ENCODE data around the gene MAMDC4.
"Not testable (repeated sequence)": the region's sequence is repeated elsewhere in the genome, so short reads cannot be mapped to it uniquely, and the experiment has no call there.

The MAMDC4 gene

GRCh38 chr9:136860933-136861873, 9.1 kb downstream of the MAMDC4 start:
- no peak for DNase-seq (ENCODE audit: low read depth in 2 of 2, low spot score in 1 of 2)

- DNase-seq (ENCODE audit: low read depth in 2 of 2, low spot score in 1 of 2), result no peak
Measured at GRCh38 chr9:136861874-136862457, 9.8 kb downstream of the MAMDC4 start.

- no peak for DNase-seq (ENCODE audit: low read depth in 2 of 2, low spot score in 1 of 2)
Measured at GRCh38 chr9:136862849-136863622, 10.9 kb downstream of the MAMDC4 start.

DNA sequence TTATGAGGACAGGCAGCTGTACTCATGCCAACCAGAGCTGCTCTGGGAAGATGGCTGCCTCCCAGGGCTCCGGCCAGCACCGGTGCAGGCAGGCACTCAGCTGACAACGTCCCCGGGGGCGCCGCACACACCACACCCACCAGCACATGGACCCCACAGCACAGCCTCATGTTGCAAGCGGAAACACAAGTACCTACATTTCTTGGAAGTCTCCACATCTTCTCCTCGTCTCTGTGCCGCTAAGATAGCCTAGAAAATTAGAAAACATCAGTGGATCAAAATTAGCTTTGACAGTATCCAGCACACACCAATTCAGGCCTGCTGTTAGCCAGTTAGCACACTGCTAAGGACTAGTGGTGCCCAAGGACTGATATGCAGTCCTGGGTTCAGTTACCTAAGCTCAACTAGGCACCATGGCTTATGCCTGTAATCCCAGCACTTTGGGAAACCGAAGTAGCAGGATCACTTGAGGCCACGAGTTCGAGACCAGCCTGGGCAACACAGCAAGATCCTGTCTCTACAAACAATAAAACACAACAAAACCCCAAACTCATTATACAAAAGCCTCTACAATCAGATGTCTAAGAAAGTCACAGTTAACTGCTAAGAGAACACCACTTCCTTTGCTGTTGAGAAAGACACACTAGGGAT, 11.6 kb downstream of the MAMDC4 start:
- no peak for DNase-seq (ENCODE audit: low read depth in 2 of 2, low spot score in 1 of 2)

- no peak for DNase-seq (ENCODE audit: low read depth in 2 of 2, low spot score in 1 of 2)
Measured at GRCh38 chr9:136865041-136865767, 13.1 kb downstream of the MAMDC4 start.

DNA sequence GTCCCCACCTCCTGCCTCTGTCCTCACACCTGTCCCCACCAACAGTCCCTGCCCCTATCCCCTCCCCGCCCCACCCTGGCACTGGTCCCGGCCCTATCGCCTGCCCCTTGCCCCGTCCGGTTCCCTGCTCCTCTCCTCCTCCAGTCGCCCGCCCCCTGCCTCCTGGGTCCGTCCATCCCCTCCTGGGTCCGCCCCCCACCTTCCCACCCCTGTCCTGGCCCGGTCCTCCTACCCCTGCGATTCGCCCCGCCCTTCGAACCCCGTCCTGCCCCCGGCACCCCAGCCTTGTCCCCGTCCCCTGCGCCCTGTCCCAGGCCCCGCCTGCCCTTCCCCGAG, 13.6 kb downstream of the MAMDC4 start:
- no peak for DNase-seq (ENCODE audit: low read depth in 2 of 2, low spot score in 1 of 2)

DNA sequence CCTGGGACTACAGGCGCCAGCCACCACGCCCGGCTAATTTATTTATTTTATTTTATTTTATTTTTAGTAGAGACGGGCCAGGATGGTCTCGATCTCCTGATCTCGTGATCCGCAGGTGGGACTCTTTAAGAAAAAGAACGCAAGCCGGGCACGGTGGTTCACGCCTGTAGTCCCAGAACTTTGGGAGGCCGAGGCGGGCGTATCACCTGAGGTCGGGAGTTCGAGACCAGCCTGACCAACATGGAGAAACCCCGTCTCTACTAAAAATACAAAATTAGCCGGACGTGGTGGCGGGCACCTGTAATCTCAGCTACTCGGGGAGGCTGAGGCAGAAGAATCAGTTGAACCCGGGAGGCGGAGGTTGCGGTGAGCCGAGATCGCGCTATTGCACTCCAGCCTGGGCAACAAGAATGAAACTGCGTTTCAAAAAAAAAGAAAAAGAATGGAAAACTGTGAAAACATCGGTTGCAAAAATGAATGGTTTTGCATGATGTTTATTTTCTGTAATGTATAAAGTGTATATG, 14.8 kb downstream of the MAMDC4 start:
- not testable (repeated sequence) for DNase-seq (ENCODE audit: low read depth in 2 of 2, low spot score in 1 of 2)

DNA sequence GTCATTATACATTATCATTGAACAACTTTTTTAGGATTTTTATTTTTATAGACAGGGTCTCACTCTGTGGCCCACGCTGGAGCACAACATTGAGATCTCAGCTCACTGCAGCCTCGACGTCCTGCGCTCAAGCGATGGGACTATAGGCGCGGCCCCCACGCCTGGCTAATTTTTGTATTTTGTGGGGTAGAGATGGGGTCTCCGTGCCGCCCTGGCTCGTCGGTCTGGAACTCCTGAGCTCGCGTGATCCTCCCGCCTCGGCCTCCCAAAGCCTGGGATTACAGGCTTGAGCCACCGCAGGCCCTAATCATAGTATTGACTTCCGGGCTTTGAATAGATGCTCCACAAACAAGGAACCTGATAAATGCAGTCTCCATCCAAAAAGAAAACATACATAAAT, 15.3 kb downstream of the MAMDC4 start:
- no peak for DNase-seq (ENCODE audit: low read depth in 2 of 2, low spot score in 1 of 2)

- no peak for DNase-seq (ENCODE audit: low read depth in 2 of 2, low spot score in 1 of 2)
Measured at GRCh38 chr9:136867917-136868316, 15.8 kb downstream of the MAMDC4 start.

GRCh38 chr9:136868644-136869043, 16.5 kb downstream of the MAMDC4 start:
- DNase-seq (ENCODE audit: low read depth in 2 of 2, low spot score in 1 of 2), result no peak

- not testable (repeated sequence) for DNase-seq (ENCODE audit: low read depth in 2 of 2, low spot score in 1 of 2)
Measured at GRCh38 chr9:136869611-136870010, 17.5 kb downstream of the MAMDC4 start.

- DNase-seq (ENCODE audit: low read depth in 2 of 2, low spot score in 1 of 2), result no peak
Measured at GRCh38 chr9:136875155-136875554, 23.0 kb downstream of the MAMDC4 start.

DNA sequence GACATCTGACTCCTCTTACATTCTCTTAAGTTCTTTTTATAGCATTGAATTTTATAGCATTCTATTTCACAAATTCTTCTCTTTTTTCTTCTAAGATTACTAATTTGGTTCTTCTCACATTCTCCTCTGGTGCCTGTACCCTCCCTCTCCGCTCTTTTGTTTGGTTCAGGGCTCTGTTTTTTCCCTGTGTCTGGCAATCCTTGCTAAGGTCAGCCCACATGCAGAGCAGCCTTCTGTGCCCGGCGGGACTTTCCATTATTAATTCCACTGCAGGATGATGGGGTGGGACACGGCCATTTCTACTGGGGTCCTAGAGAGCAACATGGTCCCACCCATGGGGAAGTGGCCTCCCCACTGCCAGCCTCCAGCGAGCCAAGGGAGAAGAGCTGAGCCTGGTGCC, 24.3 kb downstream of the MAMDC4 start:
- DNase-seq (ENCODE audit: low read depth in 2 of 2, low spot score in 1 of 2), result no peak

DNA sequence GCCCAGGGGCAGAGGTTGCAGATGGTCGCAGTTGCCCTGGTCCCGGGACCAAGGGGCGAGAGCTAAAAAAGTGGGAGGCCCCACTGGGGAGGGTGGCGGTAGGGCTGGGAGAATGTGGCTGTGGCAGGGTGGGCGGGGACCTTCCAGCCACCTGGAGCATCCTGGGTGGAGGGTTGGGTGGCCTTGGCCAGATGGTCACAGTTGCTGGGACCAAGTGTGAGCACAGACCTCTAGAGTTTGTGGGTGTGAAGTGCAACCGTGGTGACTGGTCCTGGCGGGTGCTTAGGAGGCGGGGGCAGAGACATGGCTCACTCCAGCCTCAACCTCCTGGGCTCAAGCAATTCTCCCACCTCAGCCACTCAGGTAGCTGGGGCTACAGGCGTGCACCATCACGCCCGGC, 28.5 kb downstream of the MAMDC4 start:
- no peak for DNase-seq (ENCODE audit: low read depth in 2 of 2, low spot score in 1 of 2)

DNA sequence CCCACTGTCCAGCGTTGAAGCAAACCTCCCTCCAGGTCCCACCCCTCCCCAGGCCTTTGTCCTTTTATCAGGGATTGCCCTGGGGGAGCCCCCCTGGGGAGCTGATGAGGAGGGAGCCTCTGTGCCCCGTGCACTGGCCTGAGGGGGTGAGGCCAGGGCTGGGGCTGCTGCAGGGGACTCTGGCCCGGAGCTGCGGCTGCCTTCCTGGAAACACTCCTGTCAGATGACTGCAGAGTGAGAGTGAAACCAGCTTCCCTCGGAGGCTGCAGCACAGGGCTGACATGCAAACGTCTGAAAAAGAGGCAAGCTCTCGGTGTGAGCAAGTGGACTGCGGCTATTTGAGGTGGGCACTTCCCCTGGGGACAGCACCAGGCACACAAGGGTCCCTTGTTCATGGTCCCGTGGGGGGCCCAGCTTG, 29.6 kb downstream of the MAMDC4 start:
- no peak for DNase-seq (ENCODE audit: low read depth in 2 of 2, low spot score in 1 of 2)

DNA sequence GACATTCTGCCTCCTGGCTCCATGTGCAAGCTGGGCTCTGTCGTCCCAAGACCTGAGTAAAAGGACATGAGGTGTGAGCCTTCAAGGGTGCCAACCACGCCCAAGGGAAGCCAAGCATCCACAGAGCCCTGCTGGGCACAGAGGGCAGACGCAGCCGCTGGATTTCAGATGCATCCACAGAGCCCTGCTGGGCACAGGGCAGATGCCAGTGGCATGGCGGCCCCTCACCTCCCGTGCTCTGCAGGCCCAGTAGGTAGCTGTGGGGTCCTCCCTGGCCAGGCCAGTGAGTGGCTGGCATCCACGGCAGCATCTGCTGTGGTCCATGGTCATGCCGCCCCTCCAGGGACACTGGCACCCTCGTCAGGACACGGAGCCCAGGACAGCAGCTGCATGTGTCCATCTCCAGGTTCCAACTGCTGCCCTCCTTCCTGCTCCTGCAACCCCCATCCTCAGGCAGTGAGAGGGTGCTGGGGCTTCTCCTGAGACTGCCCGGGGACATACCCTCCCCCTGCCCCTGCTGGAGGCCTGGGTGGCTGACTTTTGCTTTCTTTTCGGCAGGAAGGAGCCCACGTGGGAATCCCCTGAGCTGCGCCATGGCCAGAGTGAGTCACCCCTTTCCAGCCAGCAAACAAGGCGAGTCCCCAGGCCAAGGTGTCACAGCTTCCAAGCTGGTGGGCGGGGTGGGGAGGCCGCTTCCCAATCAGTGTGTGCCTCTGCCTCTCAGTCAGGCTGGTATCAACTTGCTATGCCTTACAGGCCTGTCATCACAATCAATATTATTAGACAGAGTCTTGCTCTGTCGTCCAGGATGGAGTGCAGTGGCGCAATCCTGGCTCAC, 30.2 kb downstream of the MAMDC4 start:
- peak; percentile 74 to 86 for DNase-seq (ENCODE audit: low read depth in 2 of 2, low spot score in 1 of 2)

DNA sequence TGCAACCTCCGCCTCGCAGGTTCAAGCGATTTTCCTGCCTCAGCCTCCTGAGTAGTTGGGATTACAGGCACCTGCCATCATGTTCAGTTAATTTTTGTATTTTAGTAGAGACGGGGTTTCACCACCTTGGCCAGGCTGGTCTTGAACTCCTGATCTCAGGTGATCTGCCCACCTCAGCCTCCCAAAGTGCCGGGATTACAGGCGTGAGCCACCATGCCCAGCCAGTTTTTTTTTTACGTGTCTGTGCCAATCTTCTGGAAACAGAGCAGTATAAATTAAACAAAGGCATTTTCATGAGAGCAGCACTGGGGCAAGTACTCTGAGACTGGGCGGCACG, 30.8 kb downstream of the MAMDC4 start:
- DNase-seq (ENCODE audit: low read depth in 2 of 2, low spot score in 1 of 2), result not testable (repeated sequence)

GRCh38 chr9:136883670-136884069, 31.5 kb downstream of the MAMDC4 start:
- not testable (repeated sequence) for DNase-seq (ENCODE audit: low read depth in 2 of 2, low spot score in 1 of 2)

- peak; percentile 88 to 96 for DNase-seq (ENCODE audit: low read depth in 2 of 2, low spot score in 1 of 2)
Measured at GRCh38 chr9:136885950-136886578, 33.9 kb downstream of the MAMDC4 start, which contains the start of gene TRAF2. TSS of gene TRAF2 (plus strand) at chr9:136886516. CDS start at chr9:136898741, 12,225 bp downstream.

Measured in stimulated activated CD8-positive, alpha-beta memory T cell treated with anti-CD3 and anti-CD28 coated beads, Interleukin-4, amount 100 ng/mL, for 1 hour (primary cell).